ENCODE measurements around the gene CFAP20DC. TPM values are rescaled to one million over a fixed set of nuclear protein-coding genes. Genes with fewer than 3 reads are reported as not detected.

CFAP20DC gene
- total RNA-seq, 4 donors from 2014 or later, result 0.17 to 0.32 (median 0.23) TPM; not detected in 1

DNA sequence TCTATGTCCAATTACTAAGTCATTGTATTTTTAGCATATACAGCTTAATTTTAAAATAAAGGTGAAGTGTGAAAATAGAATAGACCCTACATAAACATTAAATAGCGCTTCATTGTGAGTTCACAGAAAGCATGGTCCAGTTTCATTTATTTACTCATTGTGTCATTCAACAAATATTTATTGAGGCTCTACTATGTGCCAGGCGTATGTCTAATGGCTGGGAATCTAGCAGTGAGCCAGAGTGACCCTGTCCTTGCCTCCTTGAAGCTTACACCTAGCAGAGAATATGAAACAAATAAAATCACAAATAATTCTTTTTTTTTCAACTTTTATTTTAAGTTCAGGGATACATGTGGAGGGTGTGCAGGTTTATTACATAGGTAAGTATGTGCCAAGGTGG, 161.7 kb downstream of the CFAP20DC start:
- intact Hi-C loops (cut with DNase I), result no loop called here
- H3K4me3 ChIP-seq, result no peak overlapping the region
- H3K4me1 ChIP-seq, result peaks cover 0 to 8% (median 0%) of the 10 kb centered on the region in 4 donors
- H3K36me3 ChIP-seq, result no peaks in the 10 kb centered on the region
- no peaks in the 10 kb centered on the region for H3K9me3 ChIP-seq
- WGBS, result 95% methylated on average over 2 of the region's 2 CpGs
- no peak for DNase-seq (ENCODE audit: extremely low spot score)
- H3K27ac ChIP-seq (replicated peaks in 1 of 4), result no peak overlapping the region
- TF ChIP-seq, protein P1, sequence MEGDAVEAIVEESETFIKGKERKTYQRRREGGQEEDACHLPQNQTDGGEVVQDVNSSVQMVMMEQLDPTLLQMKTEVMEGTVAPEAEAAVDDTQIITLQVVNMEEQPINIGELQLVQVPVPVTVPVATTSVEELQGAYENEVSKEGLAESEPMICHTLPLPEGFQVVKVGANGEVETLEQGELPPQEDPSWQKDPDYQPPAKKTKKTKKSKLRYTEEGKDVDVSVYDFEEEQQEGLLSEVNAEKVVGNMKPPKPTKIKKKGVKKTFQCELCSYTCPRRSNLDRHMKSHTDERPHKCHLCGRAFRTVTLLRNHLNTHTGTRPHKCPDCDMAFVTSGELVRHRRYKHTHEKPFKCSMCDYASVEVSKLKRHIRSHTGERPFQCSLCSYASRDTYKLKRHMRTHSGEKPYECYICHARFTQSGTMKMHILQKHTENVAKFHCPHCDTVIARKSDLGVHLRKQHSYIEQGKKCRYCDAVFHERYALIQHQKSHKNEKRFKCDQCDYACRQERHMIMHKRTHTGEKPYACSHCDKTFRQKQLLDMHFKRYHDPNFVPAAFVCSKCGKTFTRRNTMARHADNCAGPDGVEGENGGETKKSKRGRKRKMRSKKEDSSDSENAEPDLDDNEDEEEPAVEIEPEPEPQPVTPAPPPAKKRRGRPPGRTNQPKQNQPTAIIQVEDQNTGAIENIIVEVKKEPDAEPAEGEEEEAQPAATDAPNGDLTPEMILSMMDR (IDR thresholded peaks at IDR 0.05), result no peak
- TF ChIP-seq POLR2AphosphoS5 (IDR thresholded peaks at IDR 0.05) (no peak), EP300 (IDR thresholded peaks at IDR 0.05) (no peak), POLR2A (IDR thresholded peaks at IDR 0.05; ENCODE audit: low read depth) (no peak)
- H3K27me3 ChIP-seq, result no peaks in the 10 kb centered on the region

DNA sequence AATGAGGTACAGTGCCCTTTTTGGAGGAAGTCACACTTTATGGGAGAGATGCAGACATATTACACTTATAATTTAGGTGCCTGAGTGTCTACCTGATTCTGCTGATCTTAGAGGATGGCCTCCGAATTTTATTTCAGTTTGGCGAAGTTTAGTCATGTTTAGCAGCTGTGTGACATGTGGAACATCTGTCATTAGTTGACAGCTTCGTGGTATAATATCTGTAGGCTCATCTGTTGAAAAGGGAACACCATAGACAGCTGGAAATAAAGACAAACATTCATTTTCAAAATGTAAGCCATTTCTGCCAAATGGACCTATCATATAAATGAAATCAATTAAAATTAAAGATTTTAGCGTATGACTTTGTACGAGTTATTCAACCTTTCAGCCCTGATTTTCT, 165.4 kb downstream of the CFAP20DC start:
- H3K4me3 ChIP-seq, result no peak overlapping the region
- no peaks in the 10 kb centered on the region for H3K9me3 ChIP-seq
- no peak overlapping the region for H3K27ac ChIP-seq (replicated peaks in 1 of 4)
- intact Hi-C loops (cut with DNase I), result no loop called here
- TF ChIP-seq, protein P1 (IDR thresholded peaks at IDR 0.05), result no peak
- no peak for TF ChIP-seq POLR2AphosphoS5 (IDR thresholded peaks at IDR 0.05)
- TF ChIP-seq POLR2A (IDR thresholded peaks at IDR 0.05; ENCODE audit: low read depth), result no peak
- TF ChIP-seq EP300 (IDR thresholded peaks at IDR 0.05), result no peak
- H3K4me1 ChIP-seq, result peaks cover 0 to 8% (median 0%) of the 10 kb centered on the region in 4 donors
- no peaks in the 10 kb centered on the region for H3K36me3 ChIP-seq
- no peaks in the 10 kb centered on the region for H3K27me3 ChIP-seq
- no peak for DNase-seq (ENCODE audit: extremely low spot score)
- WGBS, result 69% methylated on average over 5 of the region's 5 CpGs

DNA sequence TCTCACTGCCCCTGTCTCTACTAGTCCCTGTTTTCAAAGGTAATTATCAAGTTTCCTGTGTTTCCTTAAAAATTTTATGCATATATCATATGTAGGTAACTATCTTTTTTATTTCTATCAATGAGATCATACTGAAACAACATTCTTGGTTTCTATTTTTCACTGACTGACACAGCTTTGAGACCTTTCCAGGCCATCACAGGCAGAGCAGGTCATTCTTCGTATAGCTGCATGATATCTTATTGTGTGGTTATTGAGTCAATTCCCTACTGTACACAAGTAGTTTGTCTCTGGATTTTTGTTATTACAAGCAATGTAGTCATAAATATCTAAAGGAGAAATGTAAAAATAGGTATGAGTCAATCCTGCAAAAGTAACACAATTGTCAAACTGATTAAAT, 169.6 kb downstream of the CFAP20DC start:
- TF ChIP-seq POLR2A (IDR thresholded peaks at IDR 0.05; ENCODE audit: low read depth), result no peak
- Histone ChIP-seq H3K9me3 (no peaks in the 10 kb centered on the region), H3K36me3 (no peaks in the 10 kb centered on the region), H3K27me3 (no peaks in the 10 kb centered on the region), H3K27ac (replicated peaks in 1 of 4) (no peak overlapping the region), H3K4me1 (peaks cover 0 to 8% (median 0%) of the 10 kb centered on the region in 4 donors), H3K4me3 (no peak overlapping the region)
- intact Hi-C loops (cut with DNase I), result no loop called here
- no peak for DNase-seq (ENCODE audit: extremely low spot score)
- WGBS, result 87% methylated on average over 1 of the region's 1 CpG

DNA sequence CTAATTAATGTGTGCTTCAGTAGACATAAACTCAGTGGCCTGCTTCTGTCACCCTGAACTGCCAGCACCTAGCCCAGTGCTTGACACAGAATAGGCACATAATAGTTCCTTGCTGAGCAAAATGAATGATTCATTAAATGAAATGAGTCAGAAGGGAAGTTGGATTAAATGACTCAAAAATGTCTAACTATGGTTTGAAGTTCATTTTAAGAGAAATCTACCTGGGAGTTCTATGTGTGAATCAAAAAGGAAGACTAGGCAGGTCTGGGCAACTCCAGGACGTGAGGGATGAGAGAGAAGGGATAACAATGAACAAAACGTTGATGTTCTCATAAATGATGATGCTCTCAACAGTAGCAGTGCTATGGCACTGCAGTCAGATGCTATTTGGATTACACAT, 175.0 kb downstream of the CFAP20DC start:
- intact Hi-C loops (cut with DNase I), result no loop called here
- Histone ChIP-seq H3K4me1 (no peaks in the 10 kb centered on the region), H3K27ac (replicated peaks in 1 of 4) (no peak overlapping the region), H3K36me3 (no peaks in the 10 kb centered on the region), H3K9me3 (no peaks in the 10 kb centered on the region), H3K4me3 (no peak overlapping the region), H3K27me3 (no peaks in the 10 kb centered on the region)
- 78% methylated on average over 2 of the region's 2 CpGs for WGBS
- DNase-seq (ENCODE audit: extremely low spot score), result no peak
- no peak for TF ChIP-seq POLR2A (IDR thresholded peaks at IDR 0.05; ENCODE audit: low read depth)
- no peak for TF ChIP-seq EP300 (IDR thresholded peaks at IDR 0.05)
- no peak for TF ChIP-seq POLR2AphosphoS5 (IDR thresholded peaks at IDR 0.05)
- TF ChIP-seq, protein P1 (IDR thresholded peaks at IDR 0.05), result no peak

DNA sequence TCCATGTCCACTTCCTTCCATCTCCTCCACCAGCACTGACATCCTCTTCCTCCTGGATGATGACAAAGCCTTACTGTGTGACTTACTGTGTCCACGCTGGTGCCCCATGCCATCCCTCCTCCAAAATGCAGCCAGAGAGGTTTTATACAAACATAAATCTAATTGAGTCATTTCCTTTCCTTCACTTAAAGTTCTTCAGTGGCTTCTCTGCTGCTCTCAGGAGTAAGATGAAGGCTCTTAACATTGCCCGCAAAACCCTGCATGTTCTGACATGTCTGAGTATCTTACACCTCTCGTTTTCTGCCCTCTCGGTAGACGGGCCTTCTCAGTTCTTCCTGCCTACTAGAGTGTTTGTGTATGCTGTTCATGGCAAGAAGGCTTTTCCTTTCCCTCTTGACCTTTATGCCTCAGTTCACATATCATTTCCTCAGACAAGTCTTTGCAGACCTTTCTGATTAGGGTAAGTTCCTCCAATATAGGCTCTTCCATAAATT, 175.5 kb downstream of the CFAP20DC start:
- H3K36me3 ChIP-seq, result no peaks in the 10 kb centered on the region
- no peak overlapping the region for H3K27ac ChIP-seq (replicated peaks in 1 of 4)
- DNase-seq (ENCODE audit: extremely low spot score), result no peak
- WGBS, result 86% methylated on average over 5 of the region's 5 CpGs
- H3K4me1 ChIP-seq, result no peaks in the 10 kb centered on the region
- no peaks in the 10 kb centered on the region for H3K27me3 ChIP-seq
- TF ChIP-seq POLR2A (IDR thresholded peaks at IDR 0.05; ENCODE audit: low read depth), result no peak
- TF ChIP-seq EP300 (IDR thresholded peaks at IDR 0.05), result no peak
- no peak for TF ChIP-seq POLR2AphosphoS5 (IDR thresholded peaks at IDR 0.05)
- TF ChIP-seq, protein P1 (IDR thresholded peaks at IDR 0.05), result no peak
- no peak overlapping the region for H3K4me3 ChIP-seq
- no peaks in the 10 kb centered on the region for H3K9me3 ChIP-seq
- intact Hi-C loops (cut with DNase I), result no loop called here

All from esophagus muscularis mucosa (tissue), 4 donors.